Measurements from ENCODE around the gene MMP1.

- TF ChIP-seq CTCF (IDR thresholded peaks at IDR 0.05 in 4 of 5, conservative IDR thresholded peaks at IDR 0.05 in 1 of 5) (no peak), POLR2A (IDR thresholded peaks at IDR 0.05) (no peak)
Observed at GRCh38 chr11:102807921-102808320, 10.0 kb upstream of the MMP1 start.

All from gastrocnemius medialis (tissue), 4 donors.